CD4-positive, alpha-beta T cell (primary cell): ENCODE data around the gene MUC4. TPM values are rescaled to one million over a fixed set of nuclear protein-coding genes. Genes with fewer than 3 reads are reported as not detected.

Source experiments
- ATAC-seq: fragments of 200-7000 bp; cut with Tn5 transposase; one replicate; pipeline ENCODE4 v1.10.0; 2022; ENCODE audit warnings: mild to moderate bottlenecking; ENCODE audit not compliant: poor library complexity
- CTCF ChIA-PET: fragments of 350-600 bp; sonication (Branson Sonifier 250); formaldehyde crosslinking; loops from one replicate; lab custom pipeline; 2021; ENCODE audit warnings: antibody characterized with exemption, inconsistent platforms; lab: Charles Lee
- POLR2A ChIA-PET: fragments of 350-600 bp; sonication (Branson Sonifier 250); formaldehyde crosslinking; loops from one replicate; lab custom pipeline; 2021; ENCODE audit warnings: antibody characterized with exemption, inconsistent platforms; lab: Charles Lee
- DNase-seq, 14 experiments: peaks; one replicate each; pipeline ENCODE4 v3.0.0-alpha.2; 2013 to 2020; ENCODE audit warnings: mixed read lengths in 2 of 14
- H3K27ac ChIP-seq, 2 donors: one replicate each; pipeline versions ENCODE4 v1.5.1 to v1.7.0; 2013; ENCODE audit warnings: low read length in 2 of 2, low read depth in 1 of 2, mild to moderate bottlenecking in 1 of 2
- H3K27me3 ChIP-seq, 2 experiments: 1 replicate in 1 of 2; 2 replicates in 1 of 2; pipeline versions ENCODE4 v1.6.1 to v1.7.0; 2013; ENCODE audit warnings: low read length in 2 of 2, control low read depth in 1 of 2, mild to moderate bottlenecking in 1 of 2, moderate library complexity in 1 of 2; ENCODE audit not compliant: insufficient read depth in 2 of 2, control insufficient read depth in 1 of 2
- H3K36me3 ChIP-seq: one replicate; pipeline ENCODE4 v1.6.1; 2013; ENCODE audit warnings: low read length, control low read depth; ENCODE audit not compliant: insufficient read depth
- H3K4me1 ChIP-seq: one replicate; pipeline ENCODE4 v1.6.1; 2013; ENCODE audit warnings: low read length, control low read depth; ENCODE audit not compliant: insufficient read depth
- H3K4me3 ChIP-seq: one replicate; pipeline ENCODE4 v1.5.1; 2013; ENCODE audit warnings: mild to moderate bottlenecking, low read length, moderate library complexity
- H3K9me3 ChIP-seq, 2 experiments: 1 replicate in 1 of 2; 2 replicates in 1 of 2; pipeline versions ENCODE4 v1.6.1 to v1.7.0; 2013; ENCODE audit warnings: low read length in 2 of 2, mild to moderate bottlenecking in 2 of 2, control low read depth in 1 of 2, moderate library complexity in 1 of 2; ENCODE audit not compliant: control insufficient read depth in 1 of 2, insufficient read depth in 1 of 2
- H3K27ac Mint-ChIP-seq: one replicate; pipeline ENCODE4 v1.8.0; 2020; ENCODE audit warnings: mixed read lengths
- H3K27me3 Mint-ChIP-seq: one replicate; pipeline ENCODE4 v1.8.0; 2021; ENCODE audit warnings: mixed read lengths
- H3K36me3 Mint-ChIP-seq: one replicate; pipeline ENCODE4 v1.8.0; 2021; ENCODE audit warnings: low read depth, mixed read lengths
- H3K4me1 Mint-ChIP-seq: one replicate; pipeline ENCODE4 v1.8.0; 2021; ENCODE audit warnings: low read depth, mixed read lengths
- H3K4me3 Mint-ChIP-seq: one replicate; pipeline ENCODE4 v1.8.0; 2020; ENCODE audit warnings: mild to moderate bottlenecking, mixed read lengths
- H3K9me3 Mint-ChIP-seq: one replicate; pipeline ENCODE4 v1.8.0; 2020; ENCODE audit warnings: mixed read lengths
- CTCF ChIP-seq: fragments of 200-600 bp; IDR thresholded peaks from one replicate; pipeline ENCODE4 v1.8.0; 2022; ENCODE audit warnings: antibody characterized with exemption, mild to moderate bottlenecking
- intact Hi-C, 2 experiments: fragments of 100-400 bp; cut with DNase I in 1 of 2; cut with micrococcal nuclease in 1 of 2; formaldehyde crosslinking; loops; one replicate each; pipeline versions ENCODE4 v1.15.1 to v1.9.0; 2023 to 2025; cut with DNase I, micrococcal nuclease
- total RNA-seq, 174 experiments: library from RNA in 2 of 174; stranded (reverse) in 2 of 174; gene quantifications; one replicate each; pipeline ENCODE4 v1.2.3 and lab custom pipeline; 2021 to 2026

Gene MUC4
- total RNA-seq, 2 experiments from 2014 or later: not detected

DNA sequence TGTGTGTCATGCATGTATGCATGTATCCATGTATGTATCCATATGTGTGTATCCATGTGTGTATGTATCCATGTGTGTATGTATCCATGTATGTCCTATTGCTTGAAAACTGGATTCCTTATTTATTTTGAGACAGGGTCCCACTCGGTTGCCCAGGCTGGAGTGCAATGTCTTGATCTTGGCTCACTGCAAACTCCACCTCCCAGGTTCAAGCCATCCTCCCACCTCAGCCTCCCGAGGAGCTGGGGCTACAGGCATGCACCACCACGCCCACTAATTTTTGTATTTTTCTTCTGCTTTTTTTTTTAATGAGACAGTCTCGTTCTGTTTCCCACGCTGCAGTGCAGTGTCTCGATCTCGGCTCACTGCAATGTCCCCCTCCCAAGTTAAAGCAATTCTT lies 56.8 kb downstream of the MUC4 start:
- no peaks in the 10 kb centered on the region for H3K36me3 Mint-ChIP-seq
- H3K4me1 Mint-ChIP-seq: peaks cover 5% of the 10 kb centered on the region
- Histone ChIP-seq H3K4me3 (no peak overlapping the region), H3K36me3 (no peaks in the 10 kb centered on the region), H3K27ac (no peak overlapping the region), H3K27me3 (peaks cover 4 to 9% of the 10 kb centered on the region in 2 experiments), H3K4me1 (peaks cover 11% of the 10 kb centered on the region), H3K9me3 (no peaks in the 10 kb centered on the region)
- no peak overlapping the region for H3K27ac Mint-ChIP-seq
- no peaks in the 10 kb centered on the region for H3K9me3 Mint-ChIP-seq
- ATAC-seq: no peak
- no peak overlapping the region for H3K4me3 Mint-ChIP-seq
- ChIA-PET CTCF (no interaction called here), POLR2A (no interaction called here)
- DNase-seq: no peak
- peaks cover 19% of the 10 kb centered on the region for H3K27me3 Mint-ChIP-seq
- TF ChIP-seq CTCF: no peak
- intact Hi-C loops: no loop called here

- H3K4me1 Mint-ChIP-seq: peaks cover 5% of the 10 kb centered on the region
- intact Hi-C loops: no loop called here
- H3K27ac ChIP-seq: no peak overlapping the region
- POLR2A ChIA-PET: no interaction called here
- peaks cover 11% of the 10 kb centered on the region for H3K27me3 Mint-ChIP-seq
- H3K36me3 Mint-ChIP-seq: no peaks in the 10 kb centered on the region
- DNase-seq (no peak), ATAC-seq (no peak)
- H3K27me3 ChIP-seq: peaks cover 4 to 9% of the 10 kb centered on the region in 2 experiments
- H3K9me3 ChIP-seq: no peaks in the 10 kb centered on the region
- H3K27ac Mint-ChIP-seq: no peak overlapping the region
- peaks cover 11% of the 10 kb centered on the region for H3K4me1 ChIP-seq
- CTCF ChIA-PET: no interaction called here
- H3K4me3 ChIP-seq: no peak overlapping the region
- no peak for TF ChIP-seq CTCF
- H3K9me3 Mint-ChIP-seq: no peaks in the 10 kb centered on the region
- no peak overlapping the region for H3K4me3 Mint-ChIP-seq
- H3K36me3 ChIP-seq: no peaks in the 10 kb centered on the region
These were observed 57.6 kb downstream of the MUC4 start for GRCh38 chr3:195754141-195754540.

GRCh38 chr3:195753581-195753980 lies 58.1 kb downstream of the MUC4 start:
- H3K27ac ChIP-seq: no peak overlapping the region
- ATAC-seq: no peak
- Mint-ChIP-seq H3K4me3 (no peak overlapping the region), H3K9me3 (no peaks in the 10 kb centered on the region), H3K27me3 (peaks cover 7% of the 10 kb centered on the region), H3K36me3 (no peaks in the 10 kb centered on the region), H3K4me1 (peaks cover 5% of the 10 kb centered on the region), H3K27ac (no peak overlapping the region)
- no peaks in the 10 kb centered on the region for H3K36me3 ChIP-seq
- intact Hi-C loops: no loop called here
- no peaks in the 10 kb centered on the region for H3K9me3 ChIP-seq
- ChIA-PET POLR2A (no interaction called here), CTCF (no interaction called here)
- H3K4me3 ChIP-seq: no peak overlapping the region
- no peak for DNase-seq
- H3K4me1 ChIP-seq: peaks cover 13% of the 10 kb centered on the region
- no peak for TF ChIP-seq CTCF
- peaks cover 4 to 5% of the 10 kb centered on the region in 2 experiments for H3K27me3 ChIP-seq
